Stimulated activated naive CD8-positive, alpha-beta T cell treated with anti-CD3 and anti-CD28 coated beads, Interleukin-15, Interleukin-2, amounts not matched to agents 100 ng/mL and 50 ng/mL, for 24 hours (primary cell): ENCODE measurements around the gene KRTAP4-7.
"Not testable (repeated sequence)": the region's sequence is repeated elsewhere in the genome, so short reads cannot be mapped to it uniquely, and the experiment has no call there.

Experiments
- H3K27ac Mint-ChIP-seq: one replicate; pipeline ENCODE4 v1.8.0; 2021; ENCODE audit warnings: mild to moderate bottlenecking, mixed read lengths
- H3K27me3 Mint-ChIP-seq: one replicate; pipeline ENCODE4 v1.8.0; 2021; ENCODE audit warnings: mixed read lengths
- H3K36me3 Mint-ChIP-seq: one replicate; pipeline ENCODE4 v1.8.0; 2021; ENCODE audit warnings: low read depth, mixed read lengths
- H3K4me1 Mint-ChIP-seq: one replicate; pipeline ENCODE4 v1.8.0; 2021; ENCODE audit warnings: low read depth, mixed read lengths
- H3K4me3 Mint-ChIP-seq: one replicate; pipeline ENCODE4 v1.8.0; 2021; ENCODE audit warnings: mild to moderate bottlenecking, mixed read lengths
- H3K9me3 Mint-ChIP-seq: one replicate; pipeline ENCODE4 v1.8.0; 2021; ENCODE audit warnings: mixed read lengths

Gene KRTAP4-7

GRCh38 chr17:41088760-41089352, 4.9 kb downstream of the KRTAP4-7 start:
- H3K9me3 Mint-ChIP-seq, H3K4me3 Mint-ChIP-seq, H3K4me1 Mint-ChIP-seq, H3K27ac Mint-ChIP-seq, H3K36me3 Mint-ChIP-seq, H3K27me3 Mint-ChIP-seq: not testable (repeated sequence)

- H3K36me3 Mint-ChIP-seq: no peaks in the 10 kb centered on the region
- no peaks in the 10 kb centered on the region for H3K9me3 Mint-ChIP-seq
- no peak overlapping the region for H3K27ac Mint-ChIP-seq
- H3K4me3 Mint-ChIP-seq: no peak overlapping the region
- H3K4me1 Mint-ChIP-seq: peaks cover 10% of the 10 kb centered on the region
- peaks cover 10% of the 10 kb centered on the region for H3K27me3 Mint-ChIP-seq
These were observed 12.1 kb downstream of the KRTAP4-7 start for GRCh38 chr17:41096055-41096454.

GRCh38 chr17:41098042-41098441, 14.1 kb downstream of the KRTAP4-7 start, which contains the start of gene KRTAP4-8:
Gene KRTAP4-8 (minus strand): TSS chr17:41098142. CDS start chr17:41098084, 58 bp downstream.
- Mint-ChIP-seq H3K27ac (no peak within 1 kb of the TSS), H3K4me3 (no peak within 1 kb of the TSS), H3K4me1 (peaks cover 10% of the 10 kb centered on the region), H3K9me3 (no peaks in the 10 kb centered on the region), H3K27me3 (peaks cover 10% of the 10 kb centered on the region), H3K36me3 (no peaks in the 10 kb centered on the region)

GRCh38 chr17:41098481-41098880, 14.5 kb downstream of the KRTAP4-7 start:
- H3K9me3 Mint-ChIP-seq: no peaks in the 10 kb centered on the region
- H3K27me3 Mint-ChIP-seq: peaks cover 10% of the 10 kb centered on the region

GRCh38 chr17:41099682-41100480, 15.9 kb downstream of the KRTAP4-7 start:
- not testable (repeated sequence) for H3K4me3 Mint-ChIP-seq, H3K27ac Mint-ChIP-seq, H3K9me3 Mint-ChIP-seq, H3K36me3 Mint-ChIP-seq
- peaks cover 10% of the 10 kb centered on the region for H3K4me1 Mint-ChIP-seq
- H3K27me3 Mint-ChIP-seq: peaks cover 10% of the 10 kb centered on the region

More at GRCh38 chr17:41098481-41098880, 14.5 kb downstream of the KRTAP4-7 start:
- Mint-ChIP-seq H3K27ac (no peak overlapping the region), H3K36me3 (no peaks in the 10 kb centered on the region), H3K4me3 (no peak overlapping the region), H3K4me1 (peaks cover 10% of the 10 kb centered on the region)

- Mint-ChIP-seq H3K4me1 (peaks cover 10% of the 10 kb centered on the region), H3K9me3 (no peaks in the 10 kb centered on the region), H3K4me3 (no peak within 1 kb of the TSS), H3K36me3 (no peaks in the 10 kb centered on the region), H3K27me3 (peaks cover 12% of the 10 kb centered on the region), H3K27ac (no peak within 1 kb of the TSS)
These were observed 17.8 kb downstream of the KRTAP4-7 start, which contains the start of gene KRTAP4-16 for GRCh38 chr17:41101586-41102259. Gene KRTAP4-16 (minus strand): TSS chr17:41102209. CDS start chr17:41102209, 0 bp downstream.

GRCh38 chr17:41103896-41104295, 19.9 kb downstream of the KRTAP4-7 start:
- no peak overlapping the region for H3K27ac Mint-ChIP-seq
- no peaks in the 10 kb centered on the region for H3K9me3 Mint-ChIP-seq
- H3K4me1 Mint-ChIP-seq: peaks cover 22% of the 10 kb centered on the region
- H3K4me3 Mint-ChIP-seq: no peak overlapping the region
- H3K36me3 Mint-ChIP-seq: no peaks in the 10 kb centered on the region
- peaks cover 6% of the 10 kb centered on the region for H3K27me3 Mint-ChIP-seq

- H3K36me3 Mint-ChIP-seq, H3K9me3 Mint-ChIP-seq, H3K4me3 Mint-ChIP-seq, H3K27me3 Mint-ChIP-seq, H3K27ac Mint-ChIP-seq: not testable (repeated sequence)
- peaks cover 24% of the 10 kb centered on the region for H3K4me1 Mint-ChIP-seq
These were observed 20.6 kb downstream of the KRTAP4-7 start for GRCh38 chr17:41104386-41105038.

GRCh38 chr17:41105347-41105746, 21.4 kb downstream of the KRTAP4-7 start, which contains the start of gene KRTAP4-9:
Gene KRTAP4-9 (plus strand): TSS chr17:41105389. CDS start chr17:41105389, 0 bp downstream.
- H3K27ac Mint-ChIP-seq, H3K4me3 Mint-ChIP-seq, H3K9me3 Mint-ChIP-seq, H3K36me3 Mint-ChIP-seq, H3K27me3 Mint-ChIP-seq: not testable (repeated sequence)
- H3K4me1 Mint-ChIP-seq: peaks cover 21% of the 10 kb centered on the region

GRCh38 chr17:41107941-41108450, 24.0 kb downstream of the KRTAP4-7 start:
- no peak overlapping the region for H3K4me3 Mint-ChIP-seq
- H3K9me3 Mint-ChIP-seq: peaks cover 5% of the 10 kb centered on the region
- H3K27ac Mint-ChIP-seq: no peak overlapping the region

GRCh38 chr17:41108728-41109386, 24.9 kb downstream of the KRTAP4-7 start:
- H3K36me3 Mint-ChIP-seq, H3K27ac Mint-ChIP-seq, H3K4me3 Mint-ChIP-seq, H3K9me3 Mint-ChIP-seq, H3K27me3 Mint-ChIP-seq: not testable (repeated sequence)
- H3K4me1 Mint-ChIP-seq: peaks cover 19% of the 10 kb centered on the region

More at GRCh38 chr17:41107941-41108450, 24.0 kb downstream of the KRTAP4-7 start:
- Mint-ChIP-seq H3K27me3 (peaks cover 6% of the 10 kb centered on the region), H3K36me3 (peaks cover 8% of the 10 kb centered on the region), H3K4me1 (peaks cover 19% of the 10 kb centered on the region)

GRCh38 chr17:41111151-41111885, 27.4 kb downstream of the KRTAP4-7 start:
- Mint-ChIP-seq H3K9me3 (peaks cover 5% of the 10 kb centered on the region), H3K27ac (no peak overlapping the region), H3K4me3 (no peak overlapping the region), H3K4me1 (peaks cover 19% of the 10 kb centered on the region), H3K27me3 (peaks cover under 1% of the 10 kb centered on the region), H3K36me3 (peaks cover 8% of the 10 kb centered on the region)

GRCh38 chr17:41116297-41116696, 32.3 kb downstream of the KRTAP4-7 start:
- Mint-ChIP-seq H3K36me3 (peaks cover 7% of the 10 kb centered on the region), H3K27ac (no peak overlapping the region), H3K9me3 (peaks cover under 1% of the 10 kb centered on the region), H3K4me1 (peaks cover 29% of the 10 kb centered on the region), H3K27me3 (no peaks in the 10 kb centered on the region), H3K4me3 (no peak overlapping the region)
